WI38 (cell line): ENCODE measurements around the gene GPR148.

Experiments
- H3K4me3 ChIP-seq: 2 replicates; pipeline ENCODE4 v1.5.1; 2011; ENCODE audit warnings: low read depth, mild to moderate bottlenecking, control low read depth, low read length
- CTCF ChIP-seq: IDR thresholded peaks from 2 replicates; pipeline ENCODE4 v1.5.1; 2012; ENCODE audit warnings: low read depth, mild to moderate bottlenecking, control low read depth, low read length

GPR148 gene

DNA sequence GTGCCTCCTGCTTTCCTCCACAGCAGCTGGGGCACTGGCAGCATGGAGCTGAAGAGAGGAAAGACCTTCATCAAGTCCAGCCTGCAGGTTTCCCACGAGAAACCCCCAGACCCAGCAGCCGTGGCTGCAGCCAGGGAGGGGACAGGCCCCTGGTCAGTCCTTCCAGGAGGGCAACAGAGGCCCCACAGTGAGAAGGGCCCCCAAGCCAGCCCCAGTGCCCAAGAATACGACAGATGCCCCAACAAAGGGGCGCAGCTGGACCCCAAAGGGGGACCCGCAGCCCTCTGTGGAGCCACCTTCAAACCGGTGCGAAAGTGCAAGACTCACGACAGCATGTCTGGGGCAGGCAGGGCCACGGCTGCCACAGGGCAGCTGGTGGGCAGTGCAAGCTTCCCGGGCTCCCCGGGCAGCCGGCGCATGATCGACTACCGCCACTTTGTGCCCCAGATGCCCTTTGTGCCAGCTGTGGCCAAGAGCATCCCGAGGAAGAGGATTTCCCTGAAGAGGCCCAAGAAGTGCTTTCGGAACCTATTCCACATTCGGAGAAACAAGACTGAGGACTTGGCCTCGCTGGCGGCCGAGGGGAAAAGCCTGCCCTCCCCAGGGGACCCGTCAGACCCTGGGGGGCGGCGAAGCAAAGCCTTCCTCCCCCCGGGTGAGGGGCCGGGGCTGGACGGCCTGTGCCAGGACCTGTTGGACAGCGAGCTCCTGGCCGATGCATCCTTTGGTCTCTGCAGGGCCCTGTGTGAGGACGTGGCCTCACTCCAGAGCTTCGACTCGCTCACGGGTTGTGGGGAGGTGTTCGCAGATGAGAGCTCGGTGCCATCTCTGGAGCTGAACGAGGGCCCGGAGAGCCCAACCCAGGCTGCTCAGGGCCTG, 33.4 kb downstream of the GPR148 start:
- H3K4me3 ChIP-seq: no peak overlapping the region
- no peak for TF ChIP-seq CTCF

GRCh38 chr2:130762910-130763385, 34.1 kb downstream of the GPR148 start:
- no peak overlapping the region for H3K4me3 ChIP-seq
- no peak for TF ChIP-seq CTCF

- TF ChIP-seq CTCF: no peak
- H3K4me3 ChIP-seq: no peak overlapping the region
These were observed 34.5 kb downstream of the GPR148 start for GRCh38 chr2:130763405-130763804.

DNA sequence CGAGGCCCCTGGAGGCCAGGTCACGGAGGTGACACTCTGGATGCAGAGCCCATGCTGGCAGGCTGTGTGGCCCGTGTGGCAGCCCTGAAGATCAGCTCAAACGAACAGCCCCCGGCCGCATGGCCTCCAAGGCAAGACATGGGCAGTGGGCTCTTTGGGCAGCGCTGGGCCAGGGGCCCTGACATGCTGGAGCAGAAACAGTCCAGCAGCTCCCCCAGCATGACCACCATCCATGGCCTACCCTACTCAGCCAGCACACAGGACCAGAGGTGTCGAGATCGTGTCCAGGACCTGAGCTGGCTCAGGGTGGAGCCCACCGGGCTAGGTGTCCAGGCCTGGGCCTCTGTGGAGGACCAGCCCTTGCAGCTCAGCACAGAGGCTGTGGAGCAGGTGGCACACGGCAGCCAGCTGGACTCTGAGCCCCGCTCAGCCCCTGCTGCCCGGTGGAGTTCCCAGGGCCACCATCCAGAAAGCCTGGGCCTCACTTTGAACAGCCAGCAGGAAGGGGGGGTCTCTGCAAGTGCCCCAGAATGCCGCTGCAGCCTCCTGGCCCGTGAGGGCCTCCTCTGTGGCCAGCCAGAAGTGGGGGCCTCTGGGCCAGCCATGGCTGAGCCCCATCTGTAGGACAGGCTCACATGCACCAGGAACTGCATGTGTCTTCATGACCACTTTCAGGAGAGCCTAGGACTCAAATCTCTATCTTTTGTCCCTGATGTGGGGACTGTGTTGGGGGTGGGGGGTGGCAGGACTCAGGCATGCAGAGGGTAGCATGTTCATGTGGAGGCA, 35.4 kb downstream of the GPR148 start:
- TF ChIP-seq CTCF: no peak
- H3K4me3 ChIP-seq: no peak overlapping the region

GRCh38 chr2:130764821-130765115, 35.9 kb downstream of the GPR148 start:
- no peak for TF ChIP-seq CTCF
- H3K4me3 ChIP-seq: no peak overlapping the region

GRCh38 chr2:130765464-130765863, 36.6 kb downstream of the GPR148 start:
- no peak overlapping the region for H3K4me3 ChIP-seq
- no peak for TF ChIP-seq CTCF

- H3K4me3 ChIP-seq: no peak overlapping the region
- TF ChIP-seq CTCF: no peak
These were observed 37.2 kb downstream of the GPR148 start for GRCh38 chr2:130766037-130766436.
